GM12874 (cell line): ENCODE results near the gene CSMD2.

Source experiments
- TF ChIP-seq, protein P1 (sequence below): IDR thresholded peaks from 2 replicates; pipeline ENCODE4 v1.5.1; 2011; ENCODE audit warnings: low read depth, mild to moderate bottlenecking, control low read depth, low read length, moderate library complexity; ENCODE audit not compliant: insufficient read depth

Gene CSMD2

GRCh38 chr1:33745942-33746341 lies 419.1 kb downstream of the CSMD2 start:
- TF ChIP-seq, protein P1, sequence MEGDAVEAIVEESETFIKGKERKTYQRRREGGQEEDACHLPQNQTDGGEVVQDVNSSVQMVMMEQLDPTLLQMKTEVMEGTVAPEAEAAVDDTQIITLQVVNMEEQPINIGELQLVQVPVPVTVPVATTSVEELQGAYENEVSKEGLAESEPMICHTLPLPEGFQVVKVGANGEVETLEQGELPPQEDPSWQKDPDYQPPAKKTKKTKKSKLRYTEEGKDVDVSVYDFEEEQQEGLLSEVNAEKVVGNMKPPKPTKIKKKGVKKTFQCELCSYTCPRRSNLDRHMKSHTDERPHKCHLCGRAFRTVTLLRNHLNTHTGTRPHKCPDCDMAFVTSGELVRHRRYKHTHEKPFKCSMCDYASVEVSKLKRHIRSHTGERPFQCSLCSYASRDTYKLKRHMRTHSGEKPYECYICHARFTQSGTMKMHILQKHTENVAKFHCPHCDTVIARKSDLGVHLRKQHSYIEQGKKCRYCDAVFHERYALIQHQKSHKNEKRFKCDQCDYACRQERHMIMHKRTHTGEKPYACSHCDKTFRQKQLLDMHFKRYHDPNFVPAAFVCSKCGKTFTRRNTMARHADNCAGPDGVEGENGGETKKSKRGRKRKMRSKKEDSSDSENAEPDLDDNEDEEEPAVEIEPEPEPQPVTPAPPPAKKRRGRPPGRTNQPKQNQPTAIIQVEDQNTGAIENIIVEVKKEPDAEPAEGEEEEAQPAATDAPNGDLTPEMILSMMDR = no peak

- TF ChIP-seq, protein P1 = no peak
Observed at GRCh38 chr1:33743221-33743998, 421.6 kb downstream of the CSMD2 start.

DNA sequence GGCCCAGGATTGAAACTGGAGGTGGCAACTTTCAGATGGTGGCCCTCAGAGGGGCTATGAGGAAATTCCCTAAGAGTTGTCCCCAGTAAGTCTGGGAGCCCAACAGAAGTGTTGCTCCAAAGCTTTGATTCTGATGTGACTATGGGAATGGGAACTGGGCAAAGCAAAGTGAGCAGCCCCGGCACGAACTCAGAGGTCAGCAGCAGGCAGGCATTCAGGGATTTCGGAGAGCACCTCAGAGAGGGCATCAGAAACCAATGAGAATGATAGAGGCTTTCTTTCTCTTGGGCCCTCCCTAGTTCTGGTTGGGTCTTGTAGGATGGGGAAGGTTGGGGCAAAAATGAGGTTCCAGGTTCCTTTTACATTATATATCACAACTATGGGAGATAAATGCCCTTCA lies 422.4 kb downstream of the CSMD2 start:
- TF ChIP-seq, protein P1 = no peak

DNA sequence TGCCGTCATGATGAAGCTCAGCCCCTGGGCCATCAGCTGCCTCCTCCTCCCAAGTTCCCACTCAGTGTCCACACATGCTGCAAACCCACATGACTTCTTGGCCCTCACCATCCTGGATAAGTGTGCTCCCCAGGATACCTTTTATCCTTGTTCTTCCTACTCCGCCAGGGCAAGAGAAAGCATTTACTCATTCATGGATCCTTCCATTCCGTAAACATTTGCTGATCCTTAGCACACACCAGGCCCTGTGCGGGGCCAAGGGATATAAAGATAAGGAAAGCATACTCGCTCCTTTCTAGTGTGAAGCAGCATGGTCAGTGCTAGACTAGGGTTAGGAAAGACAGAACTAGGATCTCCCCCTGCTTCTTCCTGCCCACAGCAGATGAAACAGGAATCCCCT lies 423.3 kb downstream of the CSMD2 start:
- TF ChIP-seq, protein P1 = no peak

DNA sequence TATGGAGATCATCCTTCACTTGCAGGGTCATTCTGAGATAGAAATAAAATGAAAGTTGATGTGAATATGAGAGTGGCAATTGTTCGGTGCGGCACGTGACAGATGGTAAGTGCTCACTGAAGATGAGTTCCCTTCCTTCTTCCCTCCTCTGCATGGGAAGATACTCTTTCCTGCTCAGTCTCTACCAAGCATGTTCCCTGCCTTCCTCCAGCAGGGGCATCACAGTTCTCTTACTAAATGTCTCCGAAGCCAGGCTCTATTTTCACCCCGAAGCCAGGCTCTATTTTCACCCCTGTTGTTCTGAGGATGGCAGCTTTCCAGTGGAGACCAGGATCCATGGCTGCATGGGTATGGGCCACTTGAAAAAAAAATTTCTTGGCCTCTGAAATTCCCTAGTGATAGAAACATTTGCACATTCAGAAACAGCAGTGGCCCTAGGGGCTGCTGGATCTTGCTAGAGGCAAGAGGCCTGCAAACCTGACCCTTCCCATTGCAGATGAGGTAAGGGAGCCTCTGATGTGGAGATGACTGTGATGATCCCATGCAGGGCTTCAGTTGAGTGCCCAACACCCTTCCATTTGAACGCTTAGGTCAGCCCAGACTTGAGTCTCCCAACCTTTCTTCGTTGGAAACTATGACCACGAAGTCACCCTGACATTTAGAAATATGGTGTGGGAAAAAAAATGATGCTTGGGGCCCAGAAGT lies 424.8 kb downstream of the CSMD2 start:
- TF ChIP-seq, protein P1 = no peak

DNA sequence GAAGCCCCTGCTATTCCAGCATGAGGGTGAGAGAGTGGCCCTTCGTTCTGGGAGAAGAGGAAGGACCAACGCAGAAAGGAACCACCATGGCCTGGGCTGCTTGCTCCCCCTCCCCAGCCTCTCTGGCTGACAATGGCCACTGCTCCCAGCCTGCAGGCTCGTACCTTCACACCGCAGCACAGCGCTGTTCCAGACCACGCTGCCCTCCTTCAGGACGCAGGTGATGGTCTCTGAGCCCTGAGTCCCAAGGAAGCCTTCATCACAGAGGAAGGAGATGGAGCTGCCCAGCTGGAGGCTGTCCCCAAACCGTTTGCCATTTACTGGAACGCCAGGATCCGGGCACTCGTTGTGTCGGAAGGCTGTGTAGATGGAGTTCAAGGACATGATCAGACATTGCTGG lies 426.1 kb downstream of the CSMD2 start:
- TF ChIP-seq, protein P1 = no peak

DNA sequence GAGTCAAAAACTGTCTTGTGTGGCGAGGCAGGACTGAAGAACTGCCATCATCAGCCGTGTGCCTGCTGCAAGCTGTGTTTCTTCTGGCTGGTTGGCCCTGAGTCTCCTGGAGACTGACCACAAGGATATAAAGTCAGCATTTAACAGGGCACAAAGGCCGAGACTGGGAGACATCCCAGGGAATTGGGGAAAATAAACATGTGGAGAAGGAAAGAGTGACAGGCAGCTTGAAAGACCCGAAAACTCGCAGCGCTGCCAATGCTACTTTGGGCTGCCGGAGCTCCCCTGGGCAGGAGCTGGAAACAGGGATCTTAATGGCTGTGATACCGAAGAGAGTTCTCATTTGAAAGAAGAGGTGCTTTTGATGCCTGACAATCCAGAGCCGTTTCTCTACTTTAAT lies 426.5 kb downstream of the CSMD2 start:
- TF ChIP-seq, protein P1 = no peak
